T-helper 2 cell (primary cell): Measurements from ENCODE around the gene EXO5.
"Not testable (repeated sequence)": the region's sequence is repeated elsewhere in the genome, so short reads cannot be mapped to it uniquely, and the experiment has no call there.

Source experiments
- DNase-seq, 5 experiments: peaks; one replicate each; pipeline versions ENCODE4 v3.0.0 to v3.0.0-alpha.2; 2012 to 2022
- total RNA-seq, 2 donors: gene quantifications; one replicate each; lab custom pipeline; 2026; lab: John Stamatoyannopoulos, UW

Gene EXO5
- 3.4 to 8.1 reads per million in 2 donors for total RNA-seq

- DNase-seq, result peak; percentile 54 to 91 (median 71)
These were observed at the start of gene EXO5 for GRCh38 chr1:40508375-40509341. Gene EXO5, plus strand, starts transcription at chr1:40508767. Its CDS starts 5,778 bp downstream, at chr1:40514545.

GRCh38 chr1:40462956-40463590, 45.5 kb upstream of the EXO5 start:
- DNase-seq, result no peak

GRCh38 chr1:40469327-40469726, 39.2 kb upstream of the EXO5 start:
- no peak for DNase-seq

GRCh38 chr1:40475268-40475667, 33.3 kb upstream of the EXO5 start:
- DNase-seq, result no peak

- DNase-seq, result peak; percentile 39 to 86 (median 57)
These were observed 31.5 kb upstream of the EXO5 start, which contains the start of gene ZFP69 for GRCh38 chr1:40476924-40477677. Gene ZFP69, plus strand, starts transcription at chr1:40477290. Its CDS starts 2,072 bp downstream, at chr1:40479362.

GRCh38 chr1:40477678-40478053, 30.9 kb upstream of the EXO5 start:
- peak in 1 of 5 experiments; percentile 26 for DNase-seq

- DNase-seq, result no peak
These were observed 30.3 kb upstream of the EXO5 start for GRCh38 chr1:40478276-40478675.

GRCh38 chr1:40479156-40479555, 29.4 kb upstream of the EXO5 start:
- no peak for DNase-seq

GRCh38 chr1:40495315-40495903, 13.2 kb upstream of the EXO5 start:
- DNase-seq, result no peak

GRCh38 chr1:40502651-40503050, 5.9 kb upstream of the EXO5 start:
- DNase-seq, result not testable (repeated sequence)

- peak in 1 of 5 experiments; percentile 3 for DNase-seq
These were observed 594 bp upstream of the EXO5 start for GRCh38 chr1:40507973-40508372.

- no peak for DNase-seq
These were observed 10.9 kb downstream of the EXO5 start for GRCh38 chr1:40519517-40519916.

- DNase-seq, result no peak
These were observed 22.3 kb downstream of the EXO5 start for GRCh38 chr1:40530735-40531380.

- peak; percentile 47 to 94 (median 78) for DNase-seq
These were observed 23.0 kb downstream of the EXO5 start, which contains the start of gene ZNF684 for GRCh38 chr1:40531381-40532061. Gene ZNF684, plus strand, starts transcription at chr1:40531637. Its CDS starts 1,530 bp downstream, at chr1:40533167.

- DNase-seq, result no peak
These were observed 23.5 kb downstream of the EXO5 start for GRCh38 chr1:40532062-40532389.

- DNase-seq, result peak in 1 of 5 experiments; percentile 53
These were observed 24.4 kb downstream of the EXO5 start for GRCh38 chr1:40532844-40533424.

- DNase-seq, result no peak
These were observed 26.0 kb downstream of the EXO5 start for GRCh38 chr1:40534589-40534988.

- no peak for DNase-seq
These were observed 27.2 kb downstream of the EXO5 start for GRCh38 chr1:40535732-40536131.

GRCh38 chr1:40539338-40539737, 30.8 kb downstream of the EXO5 start:
- no peak for DNase-seq

- DNase-seq, result no peak
These were observed 38.4 kb downstream of the EXO5 start for GRCh38 chr1:40546957-40547356.

GRCh38 chr1:40553017-40553416, 44.5 kb downstream of the EXO5 start:
- no peak for DNase-seq
